Epithelial cell of esophagus (primary cell): ENCODE measurements around the gene IFNL4.

ENCODE experiments used
- DNase-seq: peaks from one replicate; pipeline ENCODE4 v3.0.0; 2010; ENCODE audit warnings: low read depth
- H3K4me3 ChIP-seq: 2 replicates; pipeline ENCODE4 v1.5.1; 2011; ENCODE audit warnings: mild to moderate bottlenecking, low read length, control low read depth
- TF ChIP-seq, protein P1 (sequence below): IDR thresholded peaks from 2 replicates; pipeline ENCODE4 v1.5.1; 2011; ENCODE audit warnings: low read depth, mild to moderate bottlenecking, low read length, control low read depth, inconsistent platforms; ENCODE audit not compliant: insufficient read depth; ENCODE audit errors: missing control alignments

IFNL4 gene

DNA sequence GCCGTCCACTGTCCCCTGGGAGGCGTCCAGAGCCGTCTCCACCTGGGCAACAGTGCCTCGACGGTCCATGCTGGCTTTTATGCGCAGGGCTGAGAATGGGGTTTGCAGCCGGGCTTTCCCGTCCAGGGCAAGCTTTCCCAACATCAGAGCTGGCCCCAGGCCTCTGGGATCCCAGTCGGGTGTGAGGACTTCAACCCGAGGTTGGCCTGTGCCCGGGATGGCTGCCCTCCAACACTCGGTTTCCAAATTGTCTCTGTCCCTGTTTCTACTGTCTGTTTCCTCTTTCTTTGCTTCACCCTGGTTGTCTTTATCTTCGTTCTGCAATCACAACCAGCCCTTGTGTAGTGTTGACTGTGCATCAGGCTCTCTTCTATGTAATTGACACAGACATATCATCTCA lies at the start of gene IFNL4:
Gene IFNL4 (minus strand): TSS at position 51 of the 400 bp plus-strand sequence.
- no peak within 1 kb of the TSS for H3K4me3 ChIP-seq
- TF ChIP-seq, protein P1, sequence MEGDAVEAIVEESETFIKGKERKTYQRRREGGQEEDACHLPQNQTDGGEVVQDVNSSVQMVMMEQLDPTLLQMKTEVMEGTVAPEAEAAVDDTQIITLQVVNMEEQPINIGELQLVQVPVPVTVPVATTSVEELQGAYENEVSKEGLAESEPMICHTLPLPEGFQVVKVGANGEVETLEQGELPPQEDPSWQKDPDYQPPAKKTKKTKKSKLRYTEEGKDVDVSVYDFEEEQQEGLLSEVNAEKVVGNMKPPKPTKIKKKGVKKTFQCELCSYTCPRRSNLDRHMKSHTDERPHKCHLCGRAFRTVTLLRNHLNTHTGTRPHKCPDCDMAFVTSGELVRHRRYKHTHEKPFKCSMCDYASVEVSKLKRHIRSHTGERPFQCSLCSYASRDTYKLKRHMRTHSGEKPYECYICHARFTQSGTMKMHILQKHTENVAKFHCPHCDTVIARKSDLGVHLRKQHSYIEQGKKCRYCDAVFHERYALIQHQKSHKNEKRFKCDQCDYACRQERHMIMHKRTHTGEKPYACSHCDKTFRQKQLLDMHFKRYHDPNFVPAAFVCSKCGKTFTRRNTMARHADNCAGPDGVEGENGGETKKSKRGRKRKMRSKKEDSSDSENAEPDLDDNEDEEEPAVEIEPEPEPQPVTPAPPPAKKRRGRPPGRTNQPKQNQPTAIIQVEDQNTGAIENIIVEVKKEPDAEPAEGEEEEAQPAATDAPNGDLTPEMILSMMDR = no peak
- no peak for DNase-seq

DNA sequence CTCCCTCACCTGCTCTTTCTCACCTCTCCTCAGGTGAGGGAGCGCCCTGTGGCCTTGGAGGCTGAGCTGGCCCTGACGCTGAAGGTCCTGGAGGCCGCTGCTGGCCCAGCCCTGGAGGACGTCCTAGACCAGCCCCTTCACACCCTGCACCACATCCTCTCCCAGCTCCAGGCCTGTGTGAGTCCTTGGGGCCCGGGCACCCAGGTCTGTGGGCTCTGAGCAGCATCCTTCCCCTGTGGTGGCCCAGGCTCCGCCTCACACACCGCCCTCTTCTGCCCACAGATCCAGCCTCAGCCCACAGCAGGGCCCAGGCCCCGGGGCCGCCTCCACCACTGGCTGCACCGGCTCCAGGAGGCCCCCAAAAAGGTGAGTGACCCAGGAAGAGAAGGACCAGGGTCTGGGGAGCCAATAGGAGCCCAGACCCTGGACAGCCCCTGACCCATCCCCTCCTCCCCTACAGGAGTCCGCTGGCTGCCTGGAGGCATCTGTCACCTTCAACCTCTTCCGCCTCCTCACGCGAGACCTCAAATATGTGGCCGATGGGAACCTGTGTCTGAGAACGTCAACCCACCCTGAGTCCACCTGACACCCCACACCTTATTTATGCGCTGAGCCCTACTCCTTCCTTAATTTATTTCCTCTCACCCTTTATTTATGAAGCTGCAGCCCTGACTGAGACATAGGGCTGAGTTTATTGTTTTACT lies 49.4 kb upstream of the IFNL4 start:
- TF ChIP-seq, protein P1 = no peak
- H3K4me3 ChIP-seq = no peak overlapping the region
- DNase-seq = no peak

DNA sequence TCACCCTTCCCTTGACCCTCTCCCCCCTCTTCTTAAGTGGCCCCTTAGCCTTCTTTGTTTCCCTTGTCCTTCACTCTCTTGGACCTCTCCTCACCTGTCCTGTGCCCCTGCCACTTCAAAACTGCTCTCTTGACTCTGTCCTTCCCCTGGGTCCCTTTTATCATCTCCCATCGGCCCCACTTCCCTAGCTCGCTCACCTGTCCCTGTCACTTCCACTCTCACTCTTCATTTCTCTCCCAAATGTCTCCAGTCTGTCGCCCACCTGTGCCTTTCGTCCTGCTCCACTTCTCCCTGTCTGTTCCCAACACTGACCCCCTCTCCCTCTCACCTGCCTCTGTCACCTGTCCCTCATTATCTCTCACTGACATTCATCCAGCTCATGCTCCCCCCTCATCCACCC lies 48.2 kb upstream of the IFNL4 start:
- TF ChIP-seq, protein P1 = no peak
- H3K4me3 ChIP-seq = no peak overlapping the region
- no peak for DNase-seq

DNA sequence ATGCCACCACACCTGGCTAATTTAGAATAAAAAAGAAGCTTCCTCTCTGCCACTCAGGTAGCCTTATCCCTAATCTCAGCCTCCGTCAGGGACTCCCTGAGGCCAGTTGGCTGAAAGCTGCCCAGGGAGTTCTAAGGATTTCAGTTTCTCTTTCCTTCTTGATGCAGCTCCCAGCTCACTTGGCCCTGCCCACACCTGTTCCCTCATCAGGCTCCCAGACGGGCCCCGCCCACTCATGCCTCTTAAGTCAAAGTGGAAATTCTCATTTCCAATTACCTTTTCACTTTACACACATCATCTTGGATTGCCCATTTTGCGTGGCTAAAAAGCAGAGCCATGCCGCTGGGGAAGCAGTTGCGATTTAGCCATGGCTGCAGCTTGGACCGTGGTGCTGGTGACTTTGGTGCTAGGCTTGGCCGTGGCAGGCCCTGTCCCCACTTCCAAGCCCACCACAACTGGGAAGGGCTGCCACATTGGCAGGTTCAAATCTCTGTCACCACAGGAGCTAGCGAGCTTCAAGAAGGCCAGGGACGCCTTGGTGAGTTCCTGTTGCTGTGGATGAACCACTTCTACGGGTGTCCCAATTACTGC lies 47.5 kb upstream of the IFNL4 start, which contains the start of gene IFNL1:
Gene IFNL1 (plus strand): TSS at position 353 of the 591 bp plus-strand sequence. CDS start 15 bp downstream, at position 368.
- TF ChIP-seq, protein P1 = no peak
- peak; percentile 41 for DNase-seq
- no peak within 1 kb of the TSS for H3K4me3 ChIP-seq

DNA sequence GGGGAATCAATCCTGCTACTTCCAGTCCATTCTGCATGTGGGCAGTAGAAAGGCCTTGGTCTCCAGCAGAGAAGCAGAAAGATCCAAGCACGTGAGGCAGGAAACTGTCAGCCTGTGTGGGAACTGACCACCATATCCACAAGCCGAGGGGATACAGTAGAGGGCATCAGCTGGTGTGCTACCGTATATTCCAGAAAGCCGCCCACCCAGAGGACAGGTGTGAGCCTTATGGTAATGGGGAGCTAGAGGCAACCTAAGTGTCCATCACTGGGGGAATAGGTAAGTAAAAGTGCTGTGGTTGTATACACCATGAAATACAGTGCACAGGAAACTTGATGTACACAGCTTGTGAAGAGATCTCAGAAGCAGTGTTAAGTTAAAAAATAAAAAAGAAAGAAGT lies 44.7 kb upstream of the IFNL4 start:
- H3K4me3 ChIP-seq = no peak overlapping the region
- DNase-seq = no peak
- TF ChIP-seq, protein P1 = no peak

DNA sequence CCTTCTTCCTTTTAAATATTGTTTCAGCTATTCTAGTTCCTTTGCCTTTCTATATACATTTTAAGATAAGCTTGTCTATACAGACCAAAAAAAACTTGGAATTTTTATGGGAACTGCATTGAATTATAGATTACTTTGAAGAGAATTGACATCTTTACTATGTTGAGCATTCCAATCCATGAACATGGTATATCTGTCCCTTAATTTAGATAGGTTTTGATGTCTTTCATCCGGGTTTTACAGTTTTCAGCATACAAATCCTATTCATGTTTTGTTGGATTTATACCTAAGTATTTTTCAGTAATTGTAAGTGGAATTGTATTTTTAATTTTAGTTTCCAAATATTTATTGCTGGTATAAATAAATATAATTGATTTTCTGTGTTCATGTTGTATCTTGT lies 35.4 kb upstream of the IFNL4 start:
- TF ChIP-seq, protein P1 = no peak
- no peak for DNase-seq
- no peak overlapping the region for H3K4me3 ChIP-seq
